H9 (cell line): Measurements from ENCODE around the gene MMP23B. TPM values are rescaled to one million over a fixed set of nuclear protein-coding genes. Genes with fewer than 3 reads are reported as not detected.

Experiments
- DNase-seq: peaks from one replicate; pipeline ENCODE4 v3.0.0-alpha.2; 2017
- H2AFZ ChIP-seq: one replicate; pipeline ENCODE4 v1.6.1; 2013; ENCODE audit warnings: mild to moderate bottlenecking, low read length, control low read depth, moderate library complexity
- H2AK5ac ChIP-seq: 2 replicates; pipeline ENCODE4 v1.6.1; 2013; ENCODE audit warnings: low read length, control low read depth, mixed read lengths; ENCODE audit not compliant: insufficient read length
- H2BK120ac ChIP-seq: one replicate; pipeline ENCODE4 v1.6.1; 2013; ENCODE audit warnings: low read depth, mild to moderate bottlenecking, low read length, control low read depth, inconsistent platforms; ENCODE audit not compliant: poor library complexity, severe bottlenecking
- H2BK12ac ChIP-seq: 2 replicates; pipeline ENCODE4 v1.6.1; 2013; ENCODE audit warnings: low read length, control low read depth, mixed read lengths, low read depth; ENCODE audit not compliant: insufficient read length
- H2BK15ac ChIP-seq: 2 replicates; pipeline ENCODE4 v1.6.1; 2013; ENCODE audit warnings: low read depth, low read length, control low read depth
- H2BK20ac ChIP-seq: one replicate; pipeline ENCODE4 v1.6.1; 2013; ENCODE audit warnings: low read depth, mild to moderate bottlenecking, low read length, control low read depth, inconsistent platforms; ENCODE audit not compliant: poor library complexity, severe bottlenecking
- H2BK5ac ChIP-seq: 2 replicates; pipeline ENCODE4 v1.6.1; 2013; ENCODE audit warnings: low read length, control low read depth, mixed read lengths; ENCODE audit not compliant: insufficient read length
- H3K14ac ChIP-seq: 2 replicates; pipeline ENCODE4 v1.6.1; 2013; ENCODE audit warnings: low read length, control low read depth; ENCODE audit not compliant: insufficient read depth
- H3K18ac ChIP-seq: 2 replicates; pipeline ENCODE4 v1.6.1; 2013; ENCODE audit warnings: low read depth, mild to moderate bottlenecking, mixed read lengths, low read length, control low read depth; ENCODE audit not compliant: insufficient read length
- H3K23ac ChIP-seq: 2 replicates; pipeline ENCODE4 v1.6.1; 2013; ENCODE audit warnings: low read length, control low read depth, mixed read lengths, low read depth; ENCODE audit not compliant: insufficient read length
- H3K23me2 ChIP-seq: 2 replicates; pipeline ENCODE4 v1.6.1; 2013; ENCODE audit warnings: low read depth, mild to moderate bottlenecking, mixed read lengths, low read length, control low read depth; ENCODE audit not compliant: insufficient read length, poor library complexity, severe bottlenecking
- H3K27ac ChIP-seq: 2 replicates; pipeline ENCODE4 v1.5.1; 2013; ENCODE audit warnings: low read length, control low read depth, mixed read lengths, low read depth; ENCODE audit not compliant: insufficient read length
- H3K27me3 ChIP-seq: 2 replicates; pipeline ENCODE4 v1.6.1; 2013; ENCODE audit warnings: low read length, control low read depth, inconsistent platforms; ENCODE audit not compliant: insufficient read depth
- H3K4ac ChIP-seq: 2 replicates; pipeline ENCODE4 v1.6.1; 2013; ENCODE audit warnings: low read depth, mild to moderate bottlenecking, control low read depth, inconsistent platforms, low read length, moderate library complexity
- H3K4me1 ChIP-seq: 2 replicates; pipeline ENCODE4 v1.6.1; 2013; ENCODE audit warnings: low read length, control low read depth, inconsistent platforms; ENCODE audit not compliant: insufficient read depth
- H3K4me2 ChIP-seq: 2 replicates; pipeline ENCODE4 v1.6.1; 2013; ENCODE audit warnings: low read length, control low read depth, mixed read lengths; ENCODE audit not compliant: insufficient read length, insufficient read depth
- H3K56ac ChIP-seq: 2 replicates; pipeline ENCODE4 v1.6.1; 2013; ENCODE audit warnings: low read depth, mild to moderate bottlenecking, mixed read lengths, low read length, control low read depth; ENCODE audit not compliant: insufficient read length
- H3K79me1 ChIP-seq: 2 replicates; pipeline ENCODE4 v1.6.1; 2013; ENCODE audit warnings: low read depth, mild to moderate bottlenecking, moderate library complexity, low read length, control low read depth, inconsistent platforms; ENCODE audit not compliant: insufficient read depth, poor library complexity, severe bottlenecking
- H3K79me2 ChIP-seq: 2 replicates; pipeline ENCODE4 v1.6.1; 2013; ENCODE audit warnings: low read length, control low read depth, inconsistent platforms; ENCODE audit not compliant: insufficient read depth
- H3K9ac ChIP-seq: 2 replicates; pipeline ENCODE4 v1.6.1; 2013; ENCODE audit warnings: low read length, control low read depth, mixed read lengths; ENCODE audit not compliant: insufficient read length; ENCODE audit errors: extremely low read depth
- H3K9me3 ChIP-seq: one replicate; pipeline ENCODE4 v1.6.1; 2013; ENCODE audit warnings: low read depth, low read length, inconsistent platforms; ENCODE audit not compliant: control insufficient read depth
- H3T11ph ChIP-seq: one replicate; pipeline ENCODE4 v1.6.1; 2013; ENCODE audit warnings: mild to moderate bottlenecking, low read length, control low read depth, inconsistent platforms
- H4K20me1 ChIP-seq: one replicate; pipeline ENCODE4 v1.6.1; 2013; ENCODE audit not compliant: control insufficient read depth, insufficient read length, insufficient read depth
- H4K5ac ChIP-seq: 2 replicates; pipeline ENCODE4 v1.6.1; 2013; ENCODE audit warnings: low read depth, mild to moderate bottlenecking, mixed read lengths, low read length, control low read depth; ENCODE audit not compliant: insufficient read length
- H4K8ac ChIP-seq: replicated peaks from 2 replicates; pipeline ENCODE4 v1.6.1; 2013; ENCODE audit warnings: low read length, control low read depth, mixed read lengths, low read depth; ENCODE audit not compliant: insufficient read length
- H4K91ac ChIP-seq: 2 replicates; pipeline ENCODE4 v1.6.1; 2013; ENCODE audit warnings: low read depth, mild to moderate bottlenecking, moderate library complexity, mixed read lengths, low read length, control low read depth; ENCODE audit not compliant: insufficient read length
- H3K27ac Mint-ChIP-seq, 3 experiments: 2 replicates in 2 of 3; 3 replicates in 1 of 3; pipeline ENCODE4 v1.8.0; 2020 to 2021; ENCODE audit warnings: mixed read lengths in 3 of 3, mild to moderate bottlenecking in 1 of 3, moderate library complexity in 1 of 3
- H3K27me3 Mint-ChIP-seq: 2 replicates; pipeline ENCODE4 v1.8.0; 2021; ENCODE audit warnings: low read depth, mild to moderate bottlenecking, moderate library complexity, mixed read lengths
- H3K36me3 Mint-ChIP-seq, 3 experiments: 2 replicates in 2 of 3; 3 replicates in 1 of 3; pipeline ENCODE4 v1.8.0; 2020 to 2021; ENCODE audit warnings: low read depth in 3 of 3, mixed read lengths in 3 of 3; ENCODE audit not compliant: insufficient read depth in 1 of 3
- H3K4me1 Mint-ChIP-seq, 2 experiments: 2 replicates each; pipeline ENCODE4 v1.8.0; 2020; ENCODE audit warnings: mixed read lengths in 2 of 2
- H3K4me3 Mint-ChIP-seq, 2 experiments: 2 replicates in 1 of 2; 3 replicates in 1 of 2; pipeline ENCODE4 v1.8.0; 2020 to 2021; ENCODE audit warnings: mild to moderate bottlenecking in 2 of 2, mixed read lengths in 2 of 2, moderate library complexity in 1 of 2
- H3K9me3 Mint-ChIP-seq, 2 experiments: 2 replicates in 1 of 2; 3 replicates in 1 of 2; pipeline ENCODE4 v1.8.0; 2020; ENCODE audit warnings: mild to moderate bottlenecking in 2 of 2, mixed read lengths in 2 of 2, moderate library complexity in 1 of 2
- WGBS: extraction: QIAGEN DNeasy Blood & Tissue Kit; methylation state at CpG from one replicate; pipeline ENCODE4 v1.1.7; 2013; ENCODE audit warnings: missing lambda C conversion rate, low lambda C conversion rate, mixed read lengths; ENCODE audit not compliant: insufficient read length; ENCODE audit errors: extremely low coverage; 5-methylcytosine and 5-hydroxymethylcytosine counted together
- total RNA-seq: library from RNA; stranded (reverse); gene quantifications from 2 replicates; pipeline ENCODE4 v1.2.1, GENCODE V29; 2021
- TF ChIP-seq, protein P1 (sequence below): fragments of 200-600 bp; sonication (generic); conservative IDR thresholded peaks from 3 replicates; pipeline ENCODE4 v1.8.0; 2021; ENCODE audit warnings: antibody characterized with exemption, mild to moderate bottlenecking

The MMP23B gene
- total RNA-seq, 1 experiment from 2014 or later: 12.5 TPM

DNA sequence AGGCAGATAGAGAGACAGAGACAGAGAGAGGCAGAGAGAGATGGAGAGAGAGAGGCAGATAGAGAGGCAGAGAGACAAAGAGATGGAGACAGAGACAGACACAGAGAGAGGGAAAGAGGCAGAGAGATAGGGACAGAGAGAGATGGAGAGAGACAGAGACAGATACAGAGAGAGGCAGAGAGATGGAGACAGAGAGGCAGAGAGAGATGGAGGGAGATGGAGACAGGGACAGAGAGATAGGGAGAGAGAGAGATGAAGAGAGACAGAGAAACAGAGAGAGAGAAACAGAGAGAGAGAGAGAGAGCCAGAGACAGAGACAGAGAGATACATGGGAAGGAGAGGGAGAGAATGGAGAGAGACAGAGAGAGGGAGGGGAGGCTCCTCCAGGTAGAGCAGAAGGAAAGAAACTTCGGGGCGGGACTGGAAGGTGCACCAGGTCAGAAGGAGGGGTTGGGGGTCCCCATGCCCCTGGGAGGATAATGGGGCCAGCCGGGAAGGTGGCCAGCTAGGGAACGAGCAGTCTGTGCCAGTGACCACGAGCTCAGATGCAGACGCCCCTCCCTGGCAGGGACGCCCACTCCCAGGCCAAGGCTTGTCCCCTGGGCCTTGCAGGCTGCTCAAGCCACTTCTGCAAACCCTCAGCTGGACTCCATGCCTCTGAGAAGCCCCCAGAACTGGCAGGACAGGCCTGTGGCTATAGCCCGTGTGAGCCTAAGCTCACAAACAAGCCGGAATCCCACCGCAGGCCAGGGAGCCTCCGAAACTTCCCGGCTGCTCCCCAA is 35.3 kb upstream of the MMP23B start:
- H2BK120ac ChIP-seq: no peak overlapping the region
- H3K4me1 ChIP-seq: no peaks in the 10 kb centered on the region
- no peak overlapping the region for H3K4me3 Mint-ChIP-seq
- H3K4ac ChIP-seq: no peak overlapping the region
- H3K36me3 Mint-ChIP-seq: no peaks in the 10 kb centered on the region
- H3K27me3 Mint-ChIP-seq: peaks cover 36% of the 10 kb centered on the region
- no peak overlapping the region for H4K8ac ChIP-seq
- no peak overlapping the region for H3K9ac ChIP-seq
- H2BK15ac ChIP-seq: no peak overlapping the region
- H3K27ac ChIP-seq: no peak overlapping the region
- no peaks in the 10 kb centered on the region; the same call in 1 of the 2 replicates for H3K27me3 ChIP-seq
- no peak overlapping the region for H2BK20ac ChIP-seq
- no peak overlapping the region for H3K4me2 ChIP-seq
- H3K27ac Mint-ChIP-seq: no peak overlapping the region
- no peak overlapping the region for H2AFZ ChIP-seq
- H4K20me1 ChIP-seq: no peaks in the 10 kb centered on the region
- H3K56ac ChIP-seq: no peak overlapping the region
- H3K23me2 ChIP-seq: peaks cover 8% of the 10 kb centered on the region
- WGBS: no CpG with 5 or more reads among the region's 12 CpGs
- H3K23ac ChIP-seq: no peak overlapping the region
- H4K5ac ChIP-seq: no peak overlapping the region
- no peak overlapping the region for H2AK5ac ChIP-seq
- TF ChIP-seq, protein P1, sequence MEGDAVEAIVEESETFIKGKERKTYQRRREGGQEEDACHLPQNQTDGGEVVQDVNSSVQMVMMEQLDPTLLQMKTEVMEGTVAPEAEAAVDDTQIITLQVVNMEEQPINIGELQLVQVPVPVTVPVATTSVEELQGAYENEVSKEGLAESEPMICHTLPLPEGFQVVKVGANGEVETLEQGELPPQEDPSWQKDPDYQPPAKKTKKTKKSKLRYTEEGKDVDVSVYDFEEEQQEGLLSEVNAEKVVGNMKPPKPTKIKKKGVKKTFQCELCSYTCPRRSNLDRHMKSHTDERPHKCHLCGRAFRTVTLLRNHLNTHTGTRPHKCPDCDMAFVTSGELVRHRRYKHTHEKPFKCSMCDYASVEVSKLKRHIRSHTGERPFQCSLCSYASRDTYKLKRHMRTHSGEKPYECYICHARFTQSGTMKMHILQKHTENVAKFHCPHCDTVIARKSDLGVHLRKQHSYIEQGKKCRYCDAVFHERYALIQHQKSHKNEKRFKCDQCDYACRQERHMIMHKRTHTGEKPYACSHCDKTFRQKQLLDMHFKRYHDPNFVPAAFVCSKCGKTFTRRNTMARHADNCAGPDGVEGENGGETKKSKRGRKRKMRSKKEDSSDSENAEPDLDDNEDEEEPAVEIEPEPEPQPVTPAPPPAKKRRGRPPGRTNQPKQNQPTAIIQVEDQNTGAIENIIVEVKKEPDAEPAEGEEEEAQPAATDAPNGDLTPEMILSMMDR: no peak
- no peaks in the 10 kb centered on the region for H3K9me3 Mint-ChIP-seq
- H3T11ph ChIP-seq: no peak overlapping the region
- no peak overlapping the region for H3K18ac ChIP-seq
- H3K4me1 Mint-ChIP-seq: peaks cover 4 to 12% of the 10 kb centered on the region in 2 experiments
- DNase-seq: no peak
- H2BK12ac ChIP-seq: no peak overlapping the region
- H3K14ac ChIP-seq: no peak overlapping the region; the same call in 1 of the 2 replicates
- no peak overlapping the region for H4K91ac ChIP-seq
- no peaks in the 10 kb centered on the region for H3K9me3 ChIP-seq
- no peaks in the 10 kb centered on the region for H3K79me1 ChIP-seq
- H3K79me2 ChIP-seq: no peaks in the 10 kb centered on the region
- no peak overlapping the region for H2BK5ac ChIP-seq
